T-helper 17 cell (primary cell): ENCODE data around the gene UNC5CL. TPM values are rescaled to one million over a fixed set of nuclear protein-coding genes. Genes with fewer than 3 reads are reported as not detected.
A peak's percentile ranks its signal among the peaks of the same experiment; 100 is the strongest.

Experiments used
- ATAC-seq: fragments of 150-1000 bp; cut with Tn5 transposase; 2 replicates; pipeline ENCODE4 v1.10.0; 2021; ENCODE audit warnings: mild to moderate bottlenecking, moderate library complexity
- DNase-seq, 3 donors: peaks; one replicate each; pipeline versions ENCODE4 v3.0.0 to v3.0.0-alpha.2; 2020 to 2021
- H3K9me3 ChIP-seq: one replicate; pipeline ENCODE4 v1.7.0; 2013; ENCODE audit warnings: low read length, mild to moderate bottlenecking; ENCODE audit not compliant: control insufficient read depth, poor library complexity, severe bottlenecking
- H3K27ac Mint-ChIP-seq: one replicate; pipeline ENCODE4 v1.8.0; 2022; ENCODE audit warnings: mild to moderate bottlenecking, moderate library complexity, mixed read lengths
- H3K27me3 Mint-ChIP-seq: one replicate; pipeline ENCODE4 v1.8.0; 2022; ENCODE audit warnings: mixed read lengths
- H3K36me3 Mint-ChIP-seq: one replicate; pipeline ENCODE4 v1.8.0; 2022; ENCODE audit warnings: low read depth, mixed read lengths
- H3K4me1 Mint-ChIP-seq: one replicate; pipeline ENCODE4 v1.8.0; 2022; ENCODE audit warnings: mild to moderate bottlenecking, mixed read lengths
- H3K4me3 Mint-ChIP-seq: one replicate; pipeline ENCODE4 v1.8.0; 2022; ENCODE audit warnings: mild to moderate bottlenecking, moderate library complexity, mixed read lengths
- total RNA-seq, 4 donors: library from RNA in 2 of 4; stranded (reverse) in 2 of 4; gene quantifications; one replicate each; pipeline ENCODE4 v1.2.3 and lab custom pipeline; 2022 to 2026

The UNC5CL gene
- total RNA-seq, 2 donors from 2014 or later, result 4.2 to 4.9 TPM

- H3K27me3 Mint-ChIP-seq, result peaks cover 65% of the 10 kb centered on the region
Observed at GRCh38 chr6:41002168-41002567, 36.9 kb downstream of the UNC5CL start.

DNA sequence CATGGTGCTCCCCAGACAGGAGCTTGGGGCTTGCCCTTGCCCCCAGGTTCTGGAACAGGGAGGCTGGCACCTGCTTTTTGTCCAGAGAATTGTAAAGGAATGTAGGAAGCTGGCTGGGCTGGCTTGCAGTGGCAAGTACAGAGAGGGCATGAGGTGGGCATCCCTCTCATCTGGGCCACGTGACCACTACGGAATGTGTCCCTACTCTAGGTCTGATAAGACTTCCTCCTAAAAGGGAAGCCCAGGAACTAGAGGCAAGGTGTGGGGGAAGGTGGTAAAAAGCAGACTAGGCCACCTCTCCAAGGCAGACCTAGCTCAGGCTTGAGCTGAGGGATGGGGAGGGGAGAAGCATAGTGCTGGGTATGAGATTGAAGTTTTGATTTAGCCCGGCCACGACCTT is 38.8 kb downstream of the UNC5CL start:
- ATAC-seq, result no peak
- H3K9me3 ChIP-seq, result no peaks in the 10 kb centered on the region
- Mint-ChIP-seq H3K36me3 (peaks cover 8% of the 10 kb centered on the region), H3K27ac (no peak overlapping the region), H3K27me3 (peaks cover 82% of the 10 kb centered on the region), H3K4me1 (peaks cover 6% of the 10 kb centered on the region), H3K4me3 (no peak overlapping the region)
- no peak for DNase-seq

More at GRCh38 chr6:41002168-41002567, 36.9 kb downstream of the UNC5CL start:
- no peak overlapping the region for H3K27ac Mint-ChIP-seq
- H3K9me3 ChIP-seq, result no peaks in the 10 kb centered on the region
- no peak for DNase-seq
- peaks cover 10% of the 10 kb centered on the region for H3K4me1 Mint-ChIP-seq
- no peak for ATAC-seq
- H3K36me3 Mint-ChIP-seq, result peaks cover 7% of the 10 kb centered on the region
- no peak overlapping the region for H3K4me3 Mint-ChIP-seq

DNA sequence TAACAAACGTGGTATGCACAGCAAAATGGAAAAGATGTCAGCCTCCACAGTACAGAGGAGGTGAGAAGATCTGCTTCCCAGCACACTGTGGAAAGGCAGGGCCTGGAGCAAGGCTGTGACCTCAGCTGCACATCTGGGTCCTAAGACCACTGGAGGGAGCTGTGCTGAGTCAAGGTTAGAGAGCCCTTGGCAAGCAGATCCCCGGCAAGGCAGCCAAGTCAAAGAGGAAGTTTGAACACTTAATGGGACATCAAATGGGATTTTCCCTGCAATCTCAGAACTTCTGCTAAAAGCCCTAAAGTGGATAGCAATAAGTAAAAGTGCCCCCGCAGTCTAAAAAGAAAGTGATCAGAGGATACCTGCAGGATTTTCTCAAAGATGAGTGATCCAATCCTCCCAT is 39.5 kb downstream of the UNC5CL start:
- Mint-ChIP-seq H3K4me1 (peaks cover 4% of the 10 kb centered on the region), H3K36me3 (peaks cover 7% of the 10 kb centered on the region), H3K4me3 (no peak overlapping the region), H3K27me3 (peaks cover 82% of the 10 kb centered on the region), H3K27ac (no peak overlapping the region)
- DNase-seq (no peak), ATAC-seq (peak; percentile 39)
- no peaks in the 10 kb centered on the region for H3K9me3 ChIP-seq

DNA sequence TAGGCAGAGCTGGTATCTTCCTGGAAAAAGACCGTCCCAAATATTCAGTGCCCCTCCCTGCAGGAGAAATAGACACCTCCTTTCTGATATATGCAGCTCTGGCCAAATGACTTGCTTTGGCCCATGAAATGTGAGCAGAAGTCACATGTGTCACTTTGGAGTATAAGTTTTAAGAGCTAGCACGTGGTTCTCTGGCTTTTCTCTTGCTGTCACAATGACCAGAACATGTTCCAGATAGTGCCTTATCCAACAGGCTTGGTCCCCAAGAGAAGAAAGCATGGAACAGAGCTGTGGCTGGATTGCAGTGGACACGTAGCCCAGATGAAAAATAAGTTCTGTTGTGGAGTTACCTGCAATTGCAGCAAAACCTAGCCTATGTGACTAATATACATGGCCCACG is 40.4 kb downstream of the UNC5CL start:
- DNase-seq, result no peak
- H3K9me3 ChIP-seq, result no peaks in the 10 kb centered on the region
- ATAC-seq, result no peak
- Mint-ChIP-seq H3K4me1 (peaks cover 4% of the 10 kb centered on the region), H3K4me3 (no peak overlapping the region), H3K27ac (no peak overlapping the region), H3K27me3 (peaks cover 82% of the 10 kb centered on the region), H3K36me3 (peaks cover 6% of the 10 kb centered on the region)

DNA sequence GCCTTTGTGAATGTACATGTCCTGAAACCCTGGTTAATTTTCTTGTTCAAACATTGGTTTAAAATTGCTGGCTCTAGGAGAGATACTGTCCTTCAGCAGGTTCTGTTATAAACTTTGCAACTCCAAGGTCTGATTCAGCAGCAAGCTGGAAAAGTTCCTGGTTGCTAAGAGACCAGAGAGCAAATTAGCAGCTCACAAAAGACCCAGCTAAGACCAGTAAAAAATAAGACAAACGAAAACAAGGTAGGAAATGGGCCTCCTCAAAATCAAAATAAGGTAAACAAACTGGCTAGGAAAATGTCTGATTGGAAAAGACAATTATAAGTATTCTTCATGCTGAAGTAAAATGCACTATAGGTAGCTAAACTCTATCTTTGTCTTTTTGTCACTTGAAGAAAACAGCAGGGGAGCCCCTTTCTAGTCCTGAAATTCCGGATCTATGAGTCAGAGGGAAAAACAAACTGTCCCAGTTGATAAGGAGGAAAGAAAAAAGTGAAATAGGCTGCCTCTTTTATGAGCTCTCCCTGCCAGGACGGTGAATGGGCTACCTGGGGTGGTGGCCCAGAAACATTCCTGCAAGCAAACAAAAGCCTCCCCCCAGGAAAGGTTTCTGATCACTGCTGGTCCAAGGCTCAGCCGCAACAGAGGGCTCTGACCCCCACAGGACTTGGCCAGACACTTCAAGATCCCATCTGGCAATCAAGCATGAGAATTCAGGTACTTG is 41.6 kb downstream of the UNC5CL start:
- no peaks in the 10 kb centered on the region for H3K9me3 ChIP-seq
- Mint-ChIP-seq H3K36me3 (peaks cover 14% of the 10 kb centered on the region), H3K4me3 (no peak overlapping the region), H3K27ac (no peak overlapping the region), H3K4me1 (peaks cover 7% of the 10 kb centered on the region), H3K27me3 (peaks cover 84% of the 10 kb centered on the region)
- DNase-seq, result no peak
- no peak for ATAC-seq

- peaks cover 7% of the 10 kb centered on the region for H3K4me1 Mint-ChIP-seq
- ATAC-seq (no peak), DNase-seq (no peak)
- peaks cover 84% of the 10 kb centered on the region for H3K27me3 Mint-ChIP-seq
- H3K4me3 Mint-ChIP-seq, result no peak overlapping the region
- H3K36me3 Mint-ChIP-seq, result peaks cover 13% of the 10 kb centered on the region
- no peak overlapping the region for H3K27ac Mint-ChIP-seq
- no peaks in the 10 kb centered on the region for H3K9me3 ChIP-seq
Observed at GRCh38 chr6:40996591-40997233, 42.3 kb downstream of the UNC5CL start.

DNA sequence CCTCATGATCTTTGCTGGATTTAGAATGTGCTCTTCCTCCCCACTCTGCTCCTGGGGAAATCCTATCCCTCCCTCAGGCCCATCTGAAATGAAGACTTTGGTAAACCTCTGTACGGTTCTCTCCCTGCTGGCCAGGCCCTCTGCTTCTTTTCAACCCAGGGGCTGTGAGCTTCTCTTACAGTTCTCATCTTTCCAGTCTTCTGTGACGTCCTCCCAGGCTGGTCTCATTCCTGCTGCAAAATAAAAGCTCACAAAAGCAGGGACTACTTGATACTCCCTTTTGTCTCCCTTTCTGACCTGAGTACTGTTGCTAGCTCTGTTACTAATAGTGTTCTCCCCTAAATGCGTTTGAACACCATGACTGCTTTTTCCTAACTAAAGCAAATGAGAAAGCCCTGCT is 46.3 kb downstream of the UNC5CL start:
- Mint-ChIP-seq H3K27ac (no peak overlapping the region), H3K4me1 (peaks cover 5% of the 10 kb centered on the region), H3K36me3 (peaks cover 15% of the 10 kb centered on the region), H3K4me3 (no peak overlapping the region), H3K27me3 (peaks cover 96% of the 10 kb centered on the region)
- H3K9me3 ChIP-seq, result no peaks in the 10 kb centered on the region
- DNase-seq (no peak), ATAC-seq (no peak)

DNA sequence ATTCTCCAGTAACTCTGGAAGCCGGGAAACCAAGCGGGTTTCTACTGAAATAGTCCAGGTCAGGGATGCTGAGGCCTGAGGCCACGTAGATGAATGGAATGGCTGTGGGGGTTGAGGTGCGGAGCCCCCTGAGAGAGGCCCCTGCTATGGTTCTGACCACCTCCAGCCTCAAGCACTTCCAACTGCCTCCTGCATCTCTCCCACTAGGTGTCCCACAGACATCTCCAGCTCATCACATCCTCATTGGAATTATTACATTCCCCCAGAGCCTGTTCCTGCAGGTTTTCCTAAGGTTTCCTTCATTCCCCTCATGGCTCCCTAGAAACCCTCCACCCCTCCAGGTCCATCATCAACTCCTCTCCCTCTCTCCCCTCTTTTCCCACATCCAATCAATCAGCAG is 48.7 kb downstream of the UNC5CL start:
- ATAC-seq (no peak), DNase-seq (no peak)
- peaks cover 5% of the 10 kb centered on the region for H3K4me1 Mint-ChIP-seq
- H3K36me3 Mint-ChIP-seq, result peaks cover 12% of the 10 kb centered on the region
- peaks cover 93% of the 10 kb centered on the region for H3K27me3 Mint-ChIP-seq
- no peak overlapping the region for H3K27ac Mint-ChIP-seq
- H3K4me3 Mint-ChIP-seq, result no peak overlapping the region
- no peaks in the 10 kb centered on the region for H3K9me3 ChIP-seq

GRCh38 chr6:40989204-40990169 is 49.5 kb downstream of the UNC5CL start:
- H3K4me1 Mint-ChIP-seq, result peaks cover 5% of the 10 kb centered on the region
- H3K27ac Mint-ChIP-seq, result peak overlapping the region; percentile 72
- H3K27me3 Mint-ChIP-seq, result peaks cover 91% of the 10 kb centered on the region
- ATAC-seq (no peak), DNase-seq (no peak)
- H3K4me3 Mint-ChIP-seq, result no peak overlapping the region
- peaks cover 10% of the 10 kb centered on the region for H3K36me3 Mint-ChIP-seq
- H3K9me3 ChIP-seq, result no peaks in the 10 kb centered on the region

GRCh38 chr6:40988634-40989033 is 50.4 kb downstream of the UNC5CL start:
- Mint-ChIP-seq H3K36me3 (peaks cover 10% of the 10 kb centered on the region), H3K27me3 (peaks cover 90% of the 10 kb centered on the region), H3K4me1 (peaks cover 5% of the 10 kb centered on the region), H3K27ac (no peak overlapping the region), H3K4me3 (no peak overlapping the region)
- ATAC-seq (no peak), DNase-seq (no peak)
- no peaks in the 10 kb centered on the region for H3K9me3 ChIP-seq

DNA sequence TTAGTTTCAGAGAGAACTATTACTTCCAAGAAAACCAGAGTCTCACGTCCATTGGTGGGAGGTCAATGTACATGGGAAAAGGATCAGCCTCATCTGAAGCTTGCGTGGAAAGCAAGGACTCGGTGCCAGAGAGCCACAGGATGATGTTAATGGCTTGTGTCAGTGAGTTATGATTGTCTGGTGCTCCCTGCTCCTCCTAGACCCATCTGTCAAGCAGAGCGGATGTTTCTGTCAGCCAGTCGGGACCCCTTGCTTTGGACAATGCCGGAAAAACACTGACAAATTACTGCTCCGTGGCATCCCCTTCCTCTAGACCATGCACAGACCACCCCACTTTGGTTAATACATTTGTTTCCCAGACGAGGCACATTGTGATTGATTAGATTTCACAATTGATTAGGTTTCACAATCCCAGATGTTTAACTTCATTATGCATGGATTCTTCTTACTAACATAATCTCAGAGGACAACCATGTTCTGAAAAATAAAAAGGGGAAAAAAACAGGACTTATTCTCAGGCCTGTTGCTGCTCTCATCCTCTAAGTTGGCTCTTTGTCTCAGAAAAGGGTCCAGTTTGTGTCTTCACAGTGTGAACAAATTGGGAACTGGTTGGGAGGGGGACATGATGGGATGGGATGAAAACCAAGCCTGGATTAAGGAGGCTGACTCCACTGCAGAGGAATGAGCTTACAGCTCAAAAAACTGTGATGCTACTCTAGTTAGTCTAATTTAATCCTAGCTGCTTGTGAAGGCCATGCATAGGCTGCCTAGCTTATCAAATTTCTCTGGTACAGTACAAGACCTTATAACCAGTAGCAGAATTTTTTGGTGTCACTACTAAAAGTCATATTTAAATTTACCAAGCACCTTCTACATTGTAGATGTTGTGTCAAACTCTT is 51.9 kb downstream of the UNC5CL start:
- peaks cover 2% of the 10 kb centered on the region for H3K4me1 Mint-ChIP-seq
- no peak for DNase-seq
- peaks cover 2% of the 10 kb centered on the region for H3K36me3 Mint-ChIP-seq
- H3K4me3 Mint-ChIP-seq, result no peak overlapping the region
- no peak overlapping the region for H3K27ac Mint-ChIP-seq
- peaks cover 86% of the 10 kb centered on the region for H3K27me3 Mint-ChIP-seq
- no peaks in the 10 kb centered on the region for H3K9me3 ChIP-seq
- ATAC-seq, result no peak

DNA sequence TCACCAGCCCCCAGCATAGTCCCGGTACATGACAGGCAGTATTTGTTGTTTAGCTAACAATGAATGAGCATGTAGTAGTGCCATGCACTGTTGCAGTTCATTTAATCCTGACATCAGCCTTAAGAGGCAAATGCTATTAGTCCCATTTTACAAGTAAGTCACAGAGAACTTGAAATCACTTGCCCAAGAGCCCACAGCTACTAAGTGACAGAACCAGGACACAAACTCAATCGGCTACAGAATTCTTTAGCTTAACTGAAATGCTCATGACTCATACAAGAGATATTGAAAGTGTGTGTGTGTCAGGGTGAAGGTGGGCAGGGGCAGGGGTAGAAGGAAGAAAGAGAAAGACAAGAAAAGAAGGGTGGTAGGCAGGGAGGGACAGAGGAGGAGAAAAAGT is 52.7 kb downstream of the UNC5CL start:
- ATAC-seq (no peak), DNase-seq (no peak)
- Mint-ChIP-seq H3K27me3 (peaks cover 80% of the 10 kb centered on the region), H3K36me3 (peaks cover 2% of the 10 kb centered on the region), H3K27ac (peak overlapping the region; percentile 37), H3K4me1 (peaks cover 2% of the 10 kb centered on the region), H3K4me3 (no peak overlapping the region)
- no peaks in the 10 kb centered on the region for H3K9me3 ChIP-seq
